WTC11 (cell line): Measurements from ENCODE around the gene GALNT17. TPM values are rescaled to one million over a fixed set of nuclear protein-coding genes. Genes with fewer than 3 reads are reported as not detected.

ENCODE experiments used
- ATAC-seq: fragments of 200-7000 bp; cut with Tn5 transposase; 2 replicates; pipeline ENCODE4 v1.10.0; 2021; ENCODE audit warnings: mild to moderate bottlenecking, moderate library complexity
- CTCF ChIA-PET: fragments of 300-600 bp; sonication (Branson Sonifier 250); formaldehyde crosslinking; loops from one replicate; lab custom pipeline; 2021; ENCODE audit warnings: antibody characterized with exemption; lab: Charles Lee
- POLR2A ChIA-PET: fragments of 350-600 bp; sonication (Branson Sonifier 250); formaldehyde crosslinking; loops from one replicate; lab custom pipeline; 2021; ENCODE audit warnings: antibody characterized with exemption; lab: Charles Lee
- DNase-seq: peaks from one replicate; pipeline ENCODE4 v3.0.0; 2021; ENCODE audit warnings: low spot score
- H3K27ac Mint-ChIP-seq: 2 replicates; pipeline ENCODE4 v1.8.0; 2021; ENCODE audit warnings: mixed read lengths
- H3K27me3 Mint-ChIP-seq: 2 replicates; pipeline ENCODE4 v1.8.0; 2021; ENCODE audit warnings: low read depth, mild to moderate bottlenecking, moderate library complexity, mixed read lengths
- H3K36me3 Mint-ChIP-seq: 2 replicates; pipeline ENCODE4 v1.8.0; 2021; ENCODE audit warnings: mixed read lengths
- H3K4me1 Mint-ChIP-seq: 2 replicates; pipeline ENCODE4 v1.8.0; 2022; ENCODE audit warnings: mixed read lengths
- H3K4me3 Mint-ChIP-seq: 2 replicates; pipeline ENCODE4 v1.8.0; 2021; ENCODE audit warnings: mild to moderate bottlenecking, moderate library complexity, mixed read lengths
- H3K9me3 Mint-ChIP-seq: 2 replicates; pipeline ENCODE4 v1.8.0; 2021; ENCODE audit warnings: mixed read lengths
- ATF1 ChIP-seq: sonication (generic); formaldehyde crosslinking; IDR thresholded peaks from 2 replicates; pipeline ENCODE4 v1.8.1; 2023; ENCODE audit warnings: mild to moderate bottlenecking, moderate library complexity, missing genetic modification reagents
- FOXJ3 ChIP-seq: sonication (generic); formaldehyde crosslinking; IDR thresholded peaks from 2 replicates; pipeline ENCODE4 v1.9.0; 2021; ENCODE audit warnings: missing genetic modification reagents, mild to moderate bottlenecking, borderline replicate concordance
- HMGA2 ChIP-seq: fragments of 250-450 bp; sonication (Bioruptor Pico); IDR thresholded peaks from 2 replicates; pipeline ENCODE4 v1.4.0; 2021; ENCODE audit warnings: mild to moderate bottlenecking, moderate library complexity
- IRF1 ChIP-seq: sonication (generic); formaldehyde crosslinking; IDR thresholded peaks from 2 replicates; pipeline ENCODE4 v1.8.0; 2023; ENCODE audit warnings: missing genetic modification reagents
- MYBL2 ChIP-seq: sonication (generic); formaldehyde crosslinking; IDR thresholded peaks from 2 replicates; pipeline ENCODE4 v1.8.1; 2023; ENCODE audit warnings: mild to moderate bottlenecking, moderate library complexity, missing genetic modification reagents
- NFE2L1 ChIP-seq: sonication (generic); formaldehyde crosslinking; IDR thresholded peaks from 2 replicates; pipeline ENCODE4 v1.8.1; 2023; ENCODE audit warnings: missing genetic modification reagents
- USF1 ChIP-seq: sonication (generic); formaldehyde crosslinking; IDR thresholded peaks from 2 replicates; pipeline ENCODE4 v1.8.0; 2022; ENCODE audit warnings: mild to moderate bottlenecking, missing genetic modification reagents
- ZBTB21 ChIP-seq: sonication (generic); formaldehyde crosslinking; IDR thresholded peaks from 2 replicates; pipeline ENCODE4 v1.8.1; 2023; ENCODE audit warnings: mild to moderate bottlenecking, missing genetic modification reagents, borderline replicate concordance
- ZNF281 ChIP-seq: sonication (generic); formaldehyde crosslinking; IDR thresholded peaks from 2 replicates; pipeline ENCODE4 v1.8.0; 2023; ENCODE audit warnings: mild to moderate bottlenecking, missing genetic modification reagents
- ZNF532 ChIP-seq: fragments of 250-450 bp; sonication (Bioruptor Pico); IDR thresholded peaks from 2 replicates; pipeline ENCODE4 v1.9.0; 2021; ENCODE audit warnings: mild to moderate bottlenecking, borderline replicate concordance
- total RNA-seq: library from RNA; stranded (reverse); gene quantifications from 3 replicates; pipeline ENCODE4 v1.2.3, GENCODE V29; 2021
- TF ChIP-seq, protein P1 (sequence below): sonication (generic); formaldehyde crosslinking; IDR thresholded peaks from 2 replicates; pipeline ENCODE4 v1.8.1; 2022; ENCODE audit warnings: low read depth, missing genetic modification reagents, borderline replicate concordance
- TF ChIP-seq, protein P2 (sequence below): fragments of 250-450 bp; sonication (Bioruptor Pico); conservative IDR thresholded peaks from 2 replicates; pipeline ENCODE4 v1.9.0; 2021; ENCODE audit warnings: mild to moderate bottlenecking
- TF ChIP-seq, protein P3 (sequence below): sonication (generic); formaldehyde crosslinking; IDR thresholded peaks from 2 replicates; pipeline ENCODE4 v1.8.1; 2022; ENCODE audit warnings: low read depth, mild to moderate bottlenecking, moderate library complexity, missing genetic modification reagents, borderline replicate concordance

The GALNT17 gene
- total RNA-seq, 1 experiment from 2014 or later: 61.1 TPM

GRCh38 chr7:71753956-71754664 is 622.2 kb downstream of the GALNT17 start:
- peaks cover 12% of the 10 kb centered on the region for H3K4me1 Mint-ChIP-seq
- ATAC-seq: no peak
- peaks cover 7% of the 10 kb centered on the region for H3K36me3 Mint-ChIP-seq
- TF ChIP-seq, protein P1, sequence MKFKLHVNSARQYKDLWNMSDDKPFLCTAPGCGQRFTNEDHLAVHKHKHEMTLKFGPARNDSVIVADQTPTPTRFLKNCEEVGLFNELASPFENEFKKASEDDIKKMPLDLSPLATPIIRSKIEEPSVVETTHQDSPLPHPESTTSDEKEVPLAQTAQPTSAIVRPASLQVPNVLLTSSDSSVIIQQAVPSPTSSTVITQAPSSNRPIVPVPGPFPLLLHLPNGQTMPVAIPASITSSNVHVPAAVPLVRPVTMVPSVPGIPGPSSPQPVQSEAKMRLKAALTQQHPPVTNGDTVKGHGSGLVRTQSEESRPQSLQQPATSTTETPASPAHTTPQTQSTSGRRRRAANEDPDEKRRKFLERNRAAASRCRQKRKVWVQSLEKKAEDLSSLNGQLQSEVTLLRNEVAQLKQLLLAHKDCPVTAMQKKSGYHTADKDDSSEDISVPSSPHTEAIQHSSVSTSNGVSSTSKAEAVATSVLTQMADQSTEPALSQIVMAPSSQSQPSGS (CRISPR knock-in tag): no peak
- no peak for TF ChIP-seq ATF1 (CRISPR knock-in tag)
- TF ChIP-seq FOXJ3 (CRISPR knock-in tag): no peak
- no peak for TF ChIP-seq USF1 (CRISPR knock-in tag)
- TF ChIP-seq MYBL2: no peak
- no peak for TF ChIP-seq NFE2L1 (CRISPR knock-in tag)
- no peak for TF ChIP-seq ZNF532 (CRISPR knock-in tag)
- TF ChIP-seq ZBTB21 (CRISPR knock-in tag): no peak
- TF ChIP-seq, protein P2, sequence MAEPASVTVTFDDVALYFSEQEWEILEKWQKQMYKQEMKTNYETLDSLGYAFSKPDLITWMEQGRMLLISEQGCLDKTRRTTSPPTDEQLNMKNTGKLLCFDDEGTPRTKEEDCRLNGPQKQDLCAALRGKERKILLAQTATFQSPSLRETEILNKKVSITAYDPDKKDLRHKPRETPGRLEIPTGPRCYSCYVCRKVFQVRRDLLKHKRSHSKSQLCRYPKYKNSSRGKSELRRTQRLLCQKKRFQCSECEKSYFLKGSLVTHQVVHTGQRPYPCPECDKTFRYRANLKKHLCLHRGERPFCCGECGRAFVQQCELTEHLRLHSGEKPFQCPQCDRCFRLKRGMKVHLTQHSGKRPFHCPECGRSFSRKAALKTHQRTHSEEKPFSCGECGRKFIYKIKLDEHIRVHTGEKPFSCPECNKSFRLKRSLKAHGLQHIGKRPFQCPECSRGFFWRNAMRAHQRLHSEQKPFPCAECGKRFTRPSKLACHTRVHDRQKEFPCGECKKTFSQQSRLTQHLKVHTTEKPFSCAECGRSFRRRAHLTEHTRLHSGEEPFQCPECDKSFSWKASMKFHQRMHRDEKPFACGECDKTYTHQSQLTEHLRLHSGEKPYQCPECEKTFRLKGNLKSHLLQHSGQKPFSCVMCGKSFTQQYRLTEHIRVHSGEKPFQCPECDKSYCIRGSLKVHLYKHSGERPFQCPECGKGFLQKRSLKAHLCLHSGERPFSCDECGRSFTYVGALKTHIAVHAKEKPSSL (CRISPR knock-in tag): no peak
- no peak for TF ChIP-seq ZNF281
- TF ChIP-seq IRF1 (CRISPR knock-in tag): no peak
- TF ChIP-seq, protein P3, sequence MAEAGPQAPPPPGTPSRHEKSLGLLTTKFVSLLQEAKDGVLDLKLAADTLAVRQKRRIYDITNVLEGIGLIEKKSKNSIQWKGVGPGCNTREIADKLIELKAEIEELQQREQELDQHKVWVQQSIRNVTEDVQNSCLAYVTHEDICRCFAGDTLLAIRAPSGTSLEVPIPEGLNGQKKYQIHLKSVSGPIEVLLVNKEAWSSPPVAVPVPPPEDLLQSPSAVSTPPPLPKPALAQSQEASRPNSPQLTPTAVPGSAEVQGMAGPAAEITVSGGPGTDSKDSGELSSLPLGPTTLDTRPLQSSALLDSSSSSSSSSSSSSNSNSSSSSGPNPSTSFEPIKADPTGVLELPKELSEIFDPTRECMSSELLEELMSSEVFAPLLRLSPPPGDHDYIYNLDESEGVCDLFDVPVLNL: no peak
- TF ChIP-seq HMGA2 (CRISPR knock-in tag): no peak
- no peak overlapping the region for H3K27ac Mint-ChIP-seq
- POLR2A ChIA-PET: no interaction called here
- CTCF ChIA-PET: interaction anchor here (0.6 to 1.5 kb wide), 2 partner anchors 24 to 337 kb away, joined by 3 to 4 read pairs; no protein-coding TSS in a partner anchor
- no peak overlapping the region for H3K4me3 Mint-ChIP-seq
- DNase-seq: no peak
- H3K9me3 Mint-ChIP-seq: peaks cover 35% of the 10 kb centered on the region
- peaks cover 22% of the 10 kb centered on the region for H3K27me3 Mint-ChIP-seq
